Mesenchymal stem cell (in vitro differentiated cells and primary cell): ENCODE data around the gene RGS7.
"Not testable (repeated sequence)": the region's sequence is repeated elsewhere in the genome, so short reads cannot be mapped to it uniquely, and the experiment has no call there.

Experiments used
- DNase-seq: peaks from one replicate; pipeline ENCODE4 v3.0.0-alpha.2; 2013
- H2AFZ ChIP-seq: one replicate; pipeline ENCODE4 v1.6.1; 2013; ENCODE audit warnings: low read depth, mild to moderate bottlenecking, control low read depth, inconsistent platforms, low read length, moderate library complexity
- H2AK5ac ChIP-seq: 2 replicates; pipeline ENCODE4 v1.6.1; 2013; ENCODE audit warnings: low read length, moderate library complexity, mild to moderate bottlenecking, inconsistent platforms; ENCODE audit not compliant: severe bottlenecking
- H2BK120ac ChIP-seq: one replicate; pipeline ENCODE4 v1.6.1; 2013; ENCODE audit warnings: low read depth, mild to moderate bottlenecking, inconsistent platforms, low read length, moderate library complexity
- H2BK12ac ChIP-seq, 2 experiments: one replicate each; pipeline ENCODE4 v1.6.1; 2013; ENCODE audit warnings: inconsistent platforms in 2 of 2, low read length in 2 of 2, mild to moderate bottlenecking in 2 of 2, moderate library complexity in 2 of 2, control low read depth in 1 of 2
- H2BK15ac ChIP-seq: one replicate; pipeline ENCODE4 v1.6.1; 2013; ENCODE audit warnings: mild to moderate bottlenecking, low read depth, inconsistent platforms; ENCODE audit not compliant: poor library complexity, severe bottlenecking
- H2BK5ac ChIP-seq: 2 replicates; pipeline ENCODE4 v1.6.1; 2013; ENCODE audit warnings: low read depth, mild to moderate bottlenecking, low read length, control low read depth, inconsistent platforms; ENCODE audit not compliant: poor library complexity, severe bottlenecking
- H3K14ac ChIP-seq, 2 experiments: one replicate each; pipeline ENCODE4 v1.6.1; 2013; ENCODE audit warnings: inconsistent platforms in 2 of 2, low read length in 2 of 2, control low read depth in 1 of 2, mild to moderate bottlenecking in 1 of 2, moderate library complexity in 1 of 2
- H3K18ac ChIP-seq, 2 experiments: one replicate each; pipeline ENCODE4 v1.6.1; 2013; ENCODE audit warnings: inconsistent platforms in 2 of 2, low read length in 2 of 2, control low read depth in 1 of 2, low read depth in 1 of 2, mild to moderate bottlenecking in 1 of 2
- H3K23ac ChIP-seq, 2 experiments: one replicate each; pipeline ENCODE4 v1.6.1; 2013; ENCODE audit warnings: inconsistent platforms in 2 of 2, low read length in 2 of 2, mild to moderate bottlenecking in 2 of 2, moderate library complexity in 2 of 2, control low read depth in 1 of 2
- H3K27ac ChIP-seq: 2 replicates; pipeline ENCODE4 v1.5.1; 2013; ENCODE audit warnings: mild to moderate bottlenecking, moderate library complexity, low read length, control low read depth, inconsistent platforms; ENCODE audit not compliant: poor library complexity, severe bottlenecking
- H3K27me3 ChIP-seq, 2 experiments: 2 replicates each; pipeline versions ENCODE4 v1.6.1 to v1.7.0; 2013; ENCODE audit warnings: low read length in 2 of 2, mild to moderate bottlenecking in 2 of 2, moderate library complexity in 2 of 2, control low read depth in 1 of 2, inconsistent platforms in 1 of 2; ENCODE audit not compliant: control insufficient read depth in 1 of 2, insufficient read depth in 1 of 2
- H3K36me3 ChIP-seq, 2 experiments: 2 replicates each; pipeline versions ENCODE4 v1.6.1 to v1.7.0; 2013; ENCODE audit warnings: low read length in 2 of 2, control low read depth in 1 of 2, inconsistent platforms in 1 of 2, low read depth in 1 of 2, mild to moderate bottlenecking in 1 of 2; ENCODE audit not compliant: insufficient read depth in 2 of 2, control insufficient read depth in 1 of 2
- H3K4ac ChIP-seq, 2 experiments: one replicate each; pipeline ENCODE4 v1.6.1; 2013; ENCODE audit warnings: inconsistent platforms in 2 of 2, low read length in 2 of 2, mild to moderate bottlenecking in 2 of 2, moderate library complexity in 2 of 2, control low read depth in 1 of 2, low read depth in 1 of 2
- H3K4me1 ChIP-seq: 2 replicates; pipeline ENCODE4 v1.6.1; 2013; ENCODE audit warnings: low read depth, low read length, control low read depth; ENCODE audit not compliant: control insufficient read depth, insufficient read depth
- H3K4me2 ChIP-seq: 2 replicates; pipeline ENCODE4 v1.6.1; 2013; ENCODE audit warnings: low read length, mild to moderate bottlenecking, inconsistent platforms; ENCODE audit not compliant: poor library complexity, severe bottlenecking
- H3K4me3 ChIP-seq, 2 experiments: 2 replicates each; pipeline versions ENCODE4 v1.5.1 to v1.7.0; 2013; ENCODE audit warnings: low read length in 2 of 2, mild to moderate bottlenecking in 2 of 2, control low read depth in 1 of 2, low read depth in 1 of 2; ENCODE audit not compliant: insufficient read depth in 1 of 2
- H3K79me1 ChIP-seq: replicated peaks from 2 replicates; pipeline ENCODE4 v1.6.1; 2013; ENCODE audit warnings: mild to moderate bottlenecking, control low read depth, low read length, inconsistent platforms; ENCODE audit not compliant: poor library complexity, severe bottlenecking
- H3K9ac ChIP-seq: 2 replicates; pipeline ENCODE4 v1.7.0; 2013; ENCODE audit warnings: mild to moderate bottlenecking, low read length, moderate library complexity
- H3K9me3 ChIP-seq: 2 replicates; pipeline ENCODE4 v1.7.0; 2013; ENCODE audit warnings: mild to moderate bottlenecking, low read length; ENCODE audit not compliant: control insufficient read depth
- H4K8ac ChIP-seq: one replicate; pipeline ENCODE4 v1.6.1; 2013; ENCODE audit warnings: inconsistent platforms, mild to moderate bottlenecking, low read length, moderate library complexity
- H4K91ac ChIP-seq: one replicate; pipeline ENCODE4 v1.6.1; 2013; ENCODE audit warnings: mild to moderate bottlenecking, low read length, inconsistent platforms
- WGBS: methylation state at CpG from one replicate; pipeline ENCODE4 v1.1.7; 2013; ENCODE audit warnings: mixed read lengths; 5-methylcytosine and 5-hydroxymethylcytosine counted together

Gene RGS7

DNA sequence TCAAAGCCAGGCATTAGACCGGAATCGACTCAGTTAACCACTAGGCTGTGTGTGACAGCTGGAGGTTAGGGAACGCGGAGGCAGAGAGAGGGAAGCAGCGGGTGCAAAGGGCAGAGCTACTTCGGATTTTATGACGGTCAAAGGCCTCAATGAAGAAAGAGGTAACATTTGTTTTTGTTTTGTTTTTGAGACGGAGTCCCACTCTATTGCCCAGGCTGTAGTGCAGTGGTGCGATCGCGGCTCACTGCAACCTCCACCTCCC is 468.3 kb downstream of the RGS7 start:
- Histone ChIP-seq H3K4me1 (no peaks in the 10 kb centered on the region), H3K4me3 (no peak overlapping the region), H4K8ac (no peak overlapping the region), H3K79me1 (no peaks in the 10 kb centered on the region), H3K18ac (no peak overlapping the region), H4K91ac (no peak overlapping the region), H2BK15ac (no peak overlapping the region), H2AK5ac (no peak overlapping the region), H2BK5ac (no peak overlapping the region), H3K9ac (no peak overlapping the region), H3K27me3 (no peaks in the 10 kb centered on the region), H2BK12ac (no peak overlapping the region), H3K4me2 (no peak overlapping the region), H3K4ac (no peak overlapping the region), H3K36me3 (no peaks in the 10 kb centered on the region), H3K9me3 (no peaks in the 10 kb centered on the region), H3K23ac (no peak overlapping the region), H3K14ac (no peak overlapping the region), H3K27ac (no peak overlapping the region), H2BK120ac (no peak overlapping the region), H2AFZ (no peak overlapping the region)
- WGBS: 93% methylated on average over 11 of the region's 11 CpGs
- DNase-seq: no peak

- H2BK12ac ChIP-seq: no peak overlapping the region
- H3K4me1 ChIP-seq: no peaks in the 10 kb centered on the region
- DNase-seq: no peak
- H4K91ac ChIP-seq: no peak overlapping the region
- H3K4me2 ChIP-seq: no peak overlapping the region
- no peak overlapping the region for H2BK120ac ChIP-seq
- no peak overlapping the region for H2AFZ ChIP-seq
- H3K9me3 ChIP-seq: no peaks in the 10 kb centered on the region
- H3K27me3 ChIP-seq: no peaks in the 10 kb centered on the region
- H3K9ac ChIP-seq: no peak overlapping the region
- no peak overlapping the region for H3K27ac ChIP-seq
- no peak overlapping the region for H3K4ac ChIP-seq
- no peak overlapping the region for H3K14ac ChIP-seq
- no peak overlapping the region for H2BK5ac ChIP-seq
- H3K23ac ChIP-seq: no peak overlapping the region
- H3K18ac ChIP-seq: no peak overlapping the region
- H2BK15ac ChIP-seq: no peak overlapping the region
- no peaks in the 10 kb centered on the region for H3K79me1 ChIP-seq
- H4K8ac ChIP-seq: no peak overlapping the region
- H3K4me3 ChIP-seq: no peak overlapping the region
- H2AK5ac ChIP-seq: no peak overlapping the region
- WGBS: 53% methylated on average over 12 of the region's 15 CpGs
- no peaks in the 10 kb centered on the region for H3K36me3 ChIP-seq
These were observed 468.8 kb downstream of the RGS7 start for GRCh38 chr1:240888039-240888786.

- Histone ChIP-seq H3K4me3 (no peak overlapping the region), H3K9me3 (no peaks in the 10 kb centered on the region), H3K36me3 (no peaks in the 10 kb centered on the region), H2BK120ac (no peak overlapping the region), H2BK12ac (no peak overlapping the region), H2AFZ (no peak overlapping the region), H2AK5ac (no peak overlapping the region), H3K4me1 (no peaks in the 10 kb centered on the region), H2BK5ac (no peak overlapping the region), H3K27ac (no peak overlapping the region), H2BK15ac (no peak overlapping the region), H4K91ac (no peak overlapping the region), H4K8ac (no peak overlapping the region), H3K79me1 (no peaks in the 10 kb centered on the region), H3K18ac (no peak overlapping the region), H3K14ac (no peak overlapping the region), H3K9ac (no peak overlapping the region), H3K27me3 (no peaks in the 10 kb centered on the region), H3K4ac (no peak overlapping the region), H3K23ac (no peak overlapping the region), H3K4me2 (no peak overlapping the region)
- no peak for DNase-seq
- WGBS: 100% methylated on average over 2 of the region's 3 CpGs
These were observed 473.5 kb downstream of the RGS7 start for GRCh38 chr1:240883490-240883889.

- H2BK15ac ChIP-seq, H2BK120ac ChIP-seq, H3K4me3 ChIP-seq, H3K4me2 ChIP-seq, H2AK5ac ChIP-seq, H2BK5ac ChIP-seq, H3K9ac ChIP-seq, H3K9me3 ChIP-seq, H3K4me1 ChIP-seq, H3K18ac ChIP-seq, H3K4ac ChIP-seq, H3K27me3 ChIP-seq, H4K8ac ChIP-seq, H3K14ac ChIP-seq, DNase-seq, H2BK12ac ChIP-seq, H3K36me3 ChIP-seq, H3K79me1 ChIP-seq, H3K23ac ChIP-seq, H2AFZ ChIP-seq, H4K91ac ChIP-seq, H3K27ac ChIP-seq: not testable (repeated sequence)
- 94% methylated on average over 4 of the region's 6 CpGs for WGBS
These were observed 474.2 kb downstream of the RGS7 start for GRCh38 chr1:240882656-240883308.
